Measurements from ENCODE around the gene TCF12. TPM values are rescaled to one million over a fixed set of nuclear protein-coding genes. Genes with fewer than 3 reads are reported as not detected.
"Not testable (repeated sequence)": the region's sequence is repeated elsewhere in the genome, so short reads cannot be mapped to it uniquely, and the experiment has no call there.

The TCF12 gene
- total and polyA plus RNA-seq, 2 of the 8 experiments (the other 6 are each of a cell fraction or from before 2014, with no cell fraction given) = 85.8 to 101 TPM

DNA sequence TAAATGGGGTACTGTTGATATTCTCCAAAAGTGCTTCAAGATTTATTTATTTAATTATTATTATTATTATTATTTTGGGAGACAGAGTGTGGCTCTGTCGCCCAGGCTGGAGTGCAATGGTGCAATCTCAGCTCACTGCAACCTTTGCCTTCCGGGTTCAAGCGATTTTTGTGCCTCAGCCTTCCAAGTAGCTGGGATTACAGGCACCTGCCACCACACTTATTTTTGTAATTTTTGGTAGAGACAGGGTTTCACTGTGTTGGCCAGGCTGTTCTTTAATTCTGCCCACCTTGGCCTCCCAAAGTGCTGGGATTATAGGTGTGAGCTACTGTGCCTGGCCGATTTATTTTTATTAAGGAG is 14.0 kb downstream of the TCF12 start:
- H3K18ac ChIP-seq (ENCODE audit: extremely low read depth, low read length); H3K14ac ChIP-seq (ENCODE audit: insufficient read length); H3K27me3 ChIP-seq (replicated peaks in 1 of 4; ENCODE audit: control insufficient read depth in 3 of 4, extremely low read depth in 1 of 4, insufficient read depth in 3 of 4, low read length in 3 of 4); H3K4me1 ChIP-seq (replicated peaks in 1 of 4; ENCODE audit: control insufficient read depth in 3 of 4, insufficient read depth in 4 of 4, low read length in 3 of 4); H2BK15ac ChIP-seq (ENCODE audit: low read length); DNase-seq (ENCODE audit: low read depth in 1 of 2, low spot score in 2 of 2); H4K8ac ChIP-seq (ENCODE audit: extremely low read depth, insufficient read depth, low read length); H2AK5ac ChIP-seq (ENCODE audit: low read depth, low read length); H3K79me1 ChIP-seq (ENCODE audit: low read depth, low read length); H3K4ac ChIP-seq (replicated peaks; ENCODE audit: insufficient read length, low read depth, low read length); H2BK20ac ChIP-seq (ENCODE audit: low read length); H4K5ac ChIP-seq (ENCODE audit: insufficient read length, low read depth, low read length); H3K4me2 ChIP-seq (ENCODE audit: insufficient read depth in 1 of 2, low read depth in 2 of 2, low read length in 2 of 2); H3K4me3 ChIP-seq (ENCODE audit: extremely low read depth in 1 of 4, insufficient read depth in 2 of 4, low read depth in 3 of 4, low read length in 4 of 4); FAIRE-seq; CTCF ChIA-PET (ENCODE audit: partially characterized antibody); H4K91ac ChIP-seq (replicated peaks; ENCODE audit: insufficient read length, low read length); H3K9me3 ChIP-seq (ENCODE audit: insufficient read depth in 2 of 2, low read depth in 1 of 2, low read length in 1 of 2); H3K23ac ChIP-seq (ENCODE audit: insufficient read length); H2BK5ac ChIP-seq (ENCODE audit: low read depth, low read length); H3K56ac ChIP-seq (replicated peaks; ENCODE audit: insufficient read length, low read depth, low read length); H2BK120ac ChIP-seq (replicated peaks; ENCODE audit: low read depth, low read length); H3K9ac ChIP-seq (replicated peaks in 1 of 4; ENCODE audit: extremely low read depth in 1 of 4, low read depth in 3 of 4, low read length in 3 of 4); H2BK12ac ChIP-seq (ENCODE audit: low read depth, low read length); H2AFZ ChIP-seq (ENCODE audit: low read length); H3K27ac ChIP-seq (ENCODE audit: low read depth, low read length); H3K23me2 ChIP-seq (ENCODE audit: low read depth, low read length): not testable (repeated sequence)
- Histone ChIP-seq H3K79me2 (ENCODE audit: control insufficient read depth in 1 of 2, insufficient read depth in 2 of 2, low read length in 2 of 2) (peaks cover 12 to 97% of the 10 kb centered on the region in 2 experiments; a peak in 3 of 4 replicates), H4K20me1 (replicated peaks in 1 of 2; ENCODE audit: control insufficient read depth in 1 of 2, insufficient read depth in 2 of 2, low read length in 2 of 2) (peaks cover 8 to 11% of the 10 kb centered on the region in 2 experiments), H3K36me3 (ENCODE audit: control insufficient read depth in 2 of 4, insufficient read depth in 4 of 4, low read length in 3 of 4) (peaks cover 0 to 12% (median 1%) of the 10 kb centered on the region in 4 experiments; a peak in 3 of 8 replicates)
- 88% methylated on average over 4 of the region's 4 CpGs; no CpG with 5 or more reads in 1 of the 2 experiments for WGBS, 2 experiments (ENCODE audit: extremely low coverage in 1 of 2, insufficient coverage in 1 of 2, insufficient read length in 1 of 2, insufficient replicate concordance in 2 of 2, low coverage in 1 of 2, low lambda C conversion rate in 2 of 2, missing lambda C conversion rate in 1 of 2)
- POLR2A ChIA-PET (ENCODE audit: partially characterized antibody) = interaction anchor here (0.6 to 7.4 kb wide), 3 partner anchors 14 to 422 kb away, joined by 3 to 53 read pairs (median 3); partner anchors contain the start of gene TCF12
